Stomach (tissue), 9 donors: ENCODE data around the gene SLC44A1. TPM values are rescaled to one million over a fixed set of nuclear protein-coding genes. Genes with fewer than 3 reads are reported as not detected.
A peak's percentile ranks its signal among the peaks of the same experiment; 100 is the strongest.

Experiments used
- DNase-seq, 2 donors: peaks; one replicate each; pipeline versions ENCODE4 v3.0.0 to v3.0.0-alpha.2; 2013 to 2019
- H3K27ac ChIP-seq, 5 donors: fragments of 200-600 bp in 4 of 5; sonication (generic) in 4 of 5; one replicate each; pipeline ENCODE4 v1.5.1; 2013 to 2019; ENCODE audit warnings: mild to moderate bottlenecking in 1 of 5, moderate library complexity in 1 of 5
- H3K27me3 ChIP-seq, 3 donors: fragments of 200-600 bp; sonication (generic); one replicate each; pipeline ENCODE4 v1.5.1; 2017 to 2019; ENCODE audit warnings: mixed run types in 1 of 3
- H3K36me3 ChIP-seq, 4 donors: fragments of 200-600 bp; sonication (generic); 1 replicate in 3 of 4; 2 replicates in 1 of 4; pipeline ENCODE4 v1.5.1; 2016 to 2019
- H3K4me1 ChIP-seq, 4 donors: fragments of 200-600 bp; sonication (generic); one replicate each; pipeline ENCODE4 v1.5.1; 2016 to 2019
- H3K4me3 ChIP-seq, 4 donors: fragments of 200-600 bp; sonication (generic) in 3 of 4; one replicate each; pipeline ENCODE4 v1.5.1; 2016 to 2019; ENCODE audit warnings: mild to moderate bottlenecking in 1 of 4
- H3K9me3 ChIP-seq, 4 donors: fragments of 200-600 bp; sonication (generic); one replicate each; pipeline ENCODE4 v1.5.1; 2016 to 2019
- CTCF ChIP-seq, 7 experiments: fragments of 450-650 bp in 4 of 7; fragments of 200-600 bp in 3 of 7; sonication (generic) in 3 of 7; IDR thresholded peaks; one replicate each; pipeline ENCODE4 v1.5.1; 2016 to 2019; ENCODE audit warnings: antibody characterized with exemption in 7 of 7, control low read depth in 2 of 7, mild to moderate bottlenecking in 1 of 7
- EP300 ChIP-seq: sonication (generic); formaldehyde crosslinking; IDR thresholded peaks from one replicate; pipeline ENCODE4 v1.6.1; 2017; ENCODE audit warnings: antibody characterized with exemption
- POLR2A ChIP-seq, 4 donors: fragments of 450-650 bp; IDR thresholded peaks; one replicate each; pipeline ENCODE4 v1.6.1; 2016; ENCODE audit warnings: antibody characterized with exemption in 4 of 4, control low read depth in 2 of 4, mild to moderate bottlenecking in 1 of 4, moderate library complexity in 1 of 4
- POLR2AphosphoS5 ChIP-seq, 3 donors: sonication (generic); formaldehyde crosslinking; IDR thresholded peaks; one replicate each; pipeline ENCODE4 v1.6.1; 2016; ENCODE audit warnings: antibody characterized with exemption in 3 of 3
- WGBS, 5 donors: extraction: QIAGEN DNeasy Blood & Tissue Kit in 3 of 5; methylation state at CpG; one replicate each; pipeline versions ENCODE4 v1.1.5 to v1.1.7; 2013 to 2018; 5-methylcytosine and 5-hydroxymethylcytosine counted together
- intact Hi-C: fragments of 100-400 bp; cut with DNase I; formaldehyde crosslinking; loops from one replicate; pipeline ENCODE4 v1.15.1; 2023; ENCODE audit warnings: low total_unique reads
- polyA plus RNA-seq, 3 donors: library from polyadenylated mRNA; stranded (reverse); fragments of 200-250 nt; gene quantifications; one replicate each; pipeline ENCODE4 v1.2.3, GENCODE V29; 2013
- total RNA-seq, 5 donors: library from RNA; depleted of rRNA; stranded (reverse); fragments of >200 nt; gene quantifications; one replicate each; pipeline versions ENCODE4 v1.1.0 to v1.2.3, GENCODE V29; 2014 to 2016
- donor health status: healthy with polysubstance abuse.
- donor health status: Bipolar disorder and iron deficiency.
- donor health status: healthy.

The SLC44A1 gene
- total and polyA plus RNA-seq, 8 donors = 5.7 to 82.8 (median 16.1) TPM

- Histone ChIP-seq H3K9me3 (no peaks in the 10 kb centered on the region), H3K36me3 (no peaks in the 10 kb centered on the region), H3K27me3 (no peaks in the 10 kb centered on the region), H3K4me3 (no peak overlapping the region), H3K4me1 (peaks cover 0 to 9% (median 8%) of the 10 kb centered on the region in 4 donors), H3K27ac (no peak overlapping the region)
- intact Hi-C loops = no loop called here
- DNase-seq = no peak
- TF ChIP-seq POLR2A (IDR thresholded peaks at IDR 0.05) (no peak), EP300 (no peak), POLR2AphosphoS5 (IDR thresholded peaks at IDR 0.05) (no peak), CTCF (IDR thresholded peaks at IDR 0.05) (no peak)
- WGBS, 5 donors = 72 to 98% (median 93%) methylated on average over 2 of the region's 2 CpGs
These were observed 40.0 kb downstream of the SLC44A1 start for GRCh38 chr9:105284463-105284862.

- no peak for DNase-seq
- TF ChIP-seq CTCF (IDR thresholded peaks at IDR 0.05) = no peak
- TF ChIP-seq EP300 = no peak
- TF ChIP-seq POLR2AphosphoS5 (IDR thresholded peaks at IDR 0.05) = no peak
- no peak for TF ChIP-seq POLR2A (IDR thresholded peaks at IDR 0.05)
- intact Hi-C loops = no loop called here
- no peak overlapping the region for H3K4me3 ChIP-seq
- no peak overlapping the region for H3K27ac ChIP-seq
- no peaks in the 10 kb centered on the region for H3K9me3 ChIP-seq
- WGBS, 5 donors = 88 to 95% (median 93%) methylated on average over 4 of the region's 4 CpGs
- peaks cover 6 to 23% (median 17%) of the 10 kb centered on the region in 4 donors for H3K4me1 ChIP-seq
- H3K27me3 ChIP-seq = no peaks in the 10 kb centered on the region
- no peaks in the 10 kb centered on the region for H3K36me3 ChIP-seq
These were observed 41.6 kb downstream of the SLC44A1 start for GRCh38 chr9:105286098-105286497.

- WGBS, 5 donors = 92 to 98% (median 95%) methylated on average over 3 of the region's 3 CpGs
These were observed 44.9 kb downstream of the SLC44A1 start for GRCh38 chr9:105289305-105289704.

GRCh38 chr9:105290418-105290817 lies 46.0 kb downstream of the SLC44A1 start:
- peak in 1 of 2 donors; percentile 46 for DNase-seq
- H3K36me3 ChIP-seq = no peaks in the 10 kb centered on the region
- H3K4me1 ChIP-seq = peaks cover 12 to 43% (median 18%) of the 10 kb centered on the region in 4 donors
- H3K27ac ChIP-seq = no peak overlapping the region
- no peak overlapping the region for H3K4me3 ChIP-seq
- TF ChIP-seq POLR2AphosphoS5 (IDR thresholded peaks at IDR 0.05) = no peak
- TF ChIP-seq CTCF (IDR thresholded peaks at IDR 0.05) = no peak
- no peak for TF ChIP-seq EP300
- no peak for TF ChIP-seq POLR2A (IDR thresholded peaks at IDR 0.05)
- WGBS, 5 donors = 15 to 44% (median 39%) methylated on average over 1 of the region's 1 CpG
- intact Hi-C loops = no loop called here
- no peaks in the 10 kb centered on the region for H3K27me3 ChIP-seq
- no peaks in the 10 kb centered on the region for H3K9me3 ChIP-seq

More at GRCh38 chr9:105289305-105289704, 44.9 kb downstream of the SLC44A1 start:
- H3K4me1 ChIP-seq = peaks cover 12 to 36% (median 18%) of the 10 kb centered on the region in 4 donors
- no peak for DNase-seq
- H3K9me3 ChIP-seq = no peaks in the 10 kb centered on the region
- TF ChIP-seq EP300 (no peak), POLR2A (IDR thresholded peaks at IDR 0.05) (no peak), CTCF (IDR thresholded peaks at IDR 0.05) (no peak), POLR2AphosphoS5 (IDR thresholded peaks at IDR 0.05) (no peak)
- no peak overlapping the region for H3K27ac ChIP-seq
- no peak overlapping the region for H3K4me3 ChIP-seq
- intact Hi-C loops = no loop called here
- H3K36me3 ChIP-seq = no peaks in the 10 kb centered on the region
- no peaks in the 10 kb centered on the region for H3K27me3 ChIP-seq
